C4-2B (cell line): ENCODE results near the gene MTNR1A.

Experiments
- ZFX ChIP-seq: fragments of 450-650 bp; IDR thresholded peaks from 2 replicates; pipeline ENCODE4 v1.6.1; 2017
- TF ChIP-seq, protein P1 (sequence below): fragments of 450-650 bp; conservative IDR thresholded peaks from 2 replicates; pipeline ENCODE4 v1.5.1; 2017; ENCODE audit warnings: mild to moderate bottlenecking

DNA sequence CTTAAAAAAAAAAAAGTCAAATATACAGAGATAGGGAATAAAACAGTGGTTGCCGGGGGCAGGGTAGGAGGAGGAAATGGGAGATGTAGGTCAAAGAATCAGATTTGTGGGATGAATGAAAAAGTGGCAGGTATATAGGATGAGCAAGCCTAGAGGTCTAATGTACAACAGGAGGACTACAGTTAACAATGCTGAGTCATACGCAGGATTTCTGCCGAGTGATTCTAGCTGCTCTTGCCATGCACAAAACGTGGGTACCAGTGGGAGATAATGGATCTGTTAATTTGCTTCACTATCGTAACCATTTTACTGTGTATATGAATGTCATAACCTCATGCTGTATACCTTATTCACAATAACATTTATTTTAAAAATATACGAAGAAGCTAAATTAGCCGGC, 10.7 kb upstream of the MTNR1A start:
- TF ChIP-seq, protein P1, sequence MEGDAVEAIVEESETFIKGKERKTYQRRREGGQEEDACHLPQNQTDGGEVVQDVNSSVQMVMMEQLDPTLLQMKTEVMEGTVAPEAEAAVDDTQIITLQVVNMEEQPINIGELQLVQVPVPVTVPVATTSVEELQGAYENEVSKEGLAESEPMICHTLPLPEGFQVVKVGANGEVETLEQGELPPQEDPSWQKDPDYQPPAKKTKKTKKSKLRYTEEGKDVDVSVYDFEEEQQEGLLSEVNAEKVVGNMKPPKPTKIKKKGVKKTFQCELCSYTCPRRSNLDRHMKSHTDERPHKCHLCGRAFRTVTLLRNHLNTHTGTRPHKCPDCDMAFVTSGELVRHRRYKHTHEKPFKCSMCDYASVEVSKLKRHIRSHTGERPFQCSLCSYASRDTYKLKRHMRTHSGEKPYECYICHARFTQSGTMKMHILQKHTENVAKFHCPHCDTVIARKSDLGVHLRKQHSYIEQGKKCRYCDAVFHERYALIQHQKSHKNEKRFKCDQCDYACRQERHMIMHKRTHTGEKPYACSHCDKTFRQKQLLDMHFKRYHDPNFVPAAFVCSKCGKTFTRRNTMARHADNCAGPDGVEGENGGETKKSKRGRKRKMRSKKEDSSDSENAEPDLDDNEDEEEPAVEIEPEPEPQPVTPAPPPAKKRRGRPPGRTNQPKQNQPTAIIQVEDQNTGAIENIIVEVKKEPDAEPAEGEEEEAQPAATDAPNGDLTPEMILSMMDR, result no peak
- TF ChIP-seq ZFX, result no peak
